RPMI8226 (cell line): ENCODE results near the gene CCNA1.

Experiments used
- DNase-seq: peaks from one replicate; pipeline ENCODE4 v3.0.0-alpha.2; 2015

CCNA1 gene

DNA sequence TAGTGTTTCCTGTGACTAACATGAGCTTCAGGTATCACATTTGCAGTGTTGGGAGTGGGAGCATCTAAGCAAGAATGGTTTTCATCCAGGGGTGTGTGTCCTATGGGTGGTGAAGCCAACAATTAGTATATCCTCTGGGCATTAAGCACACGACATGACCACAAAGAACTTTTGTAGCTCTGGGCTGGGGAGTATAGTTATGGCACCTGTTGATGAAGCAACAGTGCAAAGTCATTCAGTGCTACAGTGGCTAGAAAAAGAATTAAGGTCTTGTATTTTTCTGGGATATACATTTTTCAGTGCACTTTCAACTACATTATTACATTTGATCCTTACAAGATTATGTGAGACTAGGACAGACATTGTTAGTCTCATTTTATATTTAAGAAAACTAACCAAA is 21.8 kb downstream of the CCNA1 start:
- no peak for DNase-seq

DNA sequence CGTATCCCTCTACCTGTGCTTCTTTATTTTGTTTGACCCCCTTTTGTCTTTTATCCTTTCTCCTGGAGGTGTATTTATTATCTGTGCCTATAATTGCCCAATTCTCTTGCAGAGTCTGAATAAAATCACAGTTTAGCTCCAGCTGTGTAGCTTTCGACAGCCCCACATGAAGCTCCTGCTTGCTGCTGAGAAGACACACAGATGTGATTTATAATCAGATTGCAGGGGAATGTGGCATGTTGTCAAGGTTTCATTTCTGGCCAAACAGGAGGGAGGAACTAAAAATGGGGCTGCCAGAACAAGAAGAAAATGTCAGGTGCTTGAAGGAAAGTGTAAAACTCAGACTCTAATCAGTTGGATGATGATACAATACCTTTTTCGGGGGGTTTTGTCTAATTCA is 22.7 kb downstream of the CCNA1 start:
- DNase-seq = no peak

DNA sequence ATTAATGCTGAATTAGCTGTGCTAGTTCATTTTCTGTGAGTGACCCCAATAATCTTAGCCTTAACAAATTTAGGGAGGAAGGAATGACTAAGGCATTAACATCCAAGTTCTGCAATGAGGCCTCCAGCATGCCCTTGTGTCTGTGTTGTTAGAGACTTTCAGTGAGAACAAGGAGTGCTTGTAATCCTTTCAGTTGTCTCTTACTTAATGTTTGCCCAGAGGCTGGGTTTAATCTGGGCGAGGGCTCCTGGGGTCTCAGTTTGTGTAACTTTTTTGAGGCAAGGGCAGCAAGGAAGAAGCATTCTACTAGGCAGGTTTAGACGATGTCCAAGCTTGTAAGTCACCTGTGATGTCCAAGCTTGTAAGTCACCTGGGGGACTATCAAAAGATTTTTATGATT is 24.3 kb downstream of the CCNA1 start:
- no peak for DNase-seq

DNA sequence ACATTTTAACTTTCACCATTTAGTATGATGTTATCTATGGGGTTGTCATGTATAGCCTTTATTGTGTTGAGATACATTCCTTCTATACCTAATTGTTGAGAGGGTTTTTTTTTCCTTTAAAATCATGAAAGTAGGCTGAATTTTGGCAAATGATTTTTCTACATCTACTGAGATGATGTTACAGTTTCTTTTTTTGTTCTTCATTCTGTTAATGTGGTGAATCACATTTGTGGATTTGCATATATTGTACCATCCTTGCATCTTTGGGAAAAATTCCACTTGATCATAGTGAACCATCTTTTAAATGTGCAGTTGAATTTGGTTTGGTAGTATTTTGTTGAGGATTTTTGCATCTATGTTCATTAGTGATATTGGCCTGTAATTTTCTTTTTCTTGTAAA is 29.2 kb downstream of the CCNA1 start:
- DNase-seq = no peak

DNA sequence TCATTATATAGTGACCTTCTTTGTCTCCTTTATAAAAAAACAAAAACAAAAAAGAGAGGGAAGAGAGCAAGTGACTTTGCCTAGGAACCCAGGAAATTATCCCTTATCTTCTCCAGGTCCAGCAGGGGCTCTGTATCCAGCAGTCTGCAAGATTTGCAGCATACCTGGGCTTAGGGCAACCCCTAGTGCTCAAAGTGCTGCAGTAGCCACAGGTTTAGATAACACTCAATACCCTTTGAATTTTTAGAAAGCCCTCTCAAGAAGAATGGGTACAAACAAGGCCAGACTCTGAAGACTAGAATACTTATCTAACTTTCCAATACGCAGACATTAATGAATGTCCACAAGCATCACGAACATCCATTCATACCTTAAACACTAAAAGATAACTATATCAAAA is 43.2 kb downstream of the CCNA1 start:
- no peak for DNase-seq

DNA sequence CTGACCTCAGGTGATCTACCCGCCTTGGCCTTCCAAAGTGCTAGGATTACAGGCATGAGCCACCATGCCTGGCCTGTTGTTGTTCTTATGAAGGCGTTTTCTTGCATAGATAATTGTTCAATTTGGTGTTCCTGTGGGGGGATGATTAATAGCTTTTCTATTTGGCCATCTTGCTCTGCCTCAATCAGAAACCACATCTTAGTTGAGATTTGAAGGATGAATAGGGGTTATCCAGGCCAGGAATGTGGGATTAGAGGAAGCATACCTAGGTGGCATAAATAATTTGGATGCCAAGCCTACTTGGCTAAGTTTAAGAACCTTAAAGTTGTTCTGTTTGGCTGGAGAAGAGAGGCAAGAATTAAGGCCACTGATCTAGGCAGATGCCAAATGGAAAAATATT is 44.4 kb downstream of the CCNA1 start:
- no peak for DNase-seq

DNA sequence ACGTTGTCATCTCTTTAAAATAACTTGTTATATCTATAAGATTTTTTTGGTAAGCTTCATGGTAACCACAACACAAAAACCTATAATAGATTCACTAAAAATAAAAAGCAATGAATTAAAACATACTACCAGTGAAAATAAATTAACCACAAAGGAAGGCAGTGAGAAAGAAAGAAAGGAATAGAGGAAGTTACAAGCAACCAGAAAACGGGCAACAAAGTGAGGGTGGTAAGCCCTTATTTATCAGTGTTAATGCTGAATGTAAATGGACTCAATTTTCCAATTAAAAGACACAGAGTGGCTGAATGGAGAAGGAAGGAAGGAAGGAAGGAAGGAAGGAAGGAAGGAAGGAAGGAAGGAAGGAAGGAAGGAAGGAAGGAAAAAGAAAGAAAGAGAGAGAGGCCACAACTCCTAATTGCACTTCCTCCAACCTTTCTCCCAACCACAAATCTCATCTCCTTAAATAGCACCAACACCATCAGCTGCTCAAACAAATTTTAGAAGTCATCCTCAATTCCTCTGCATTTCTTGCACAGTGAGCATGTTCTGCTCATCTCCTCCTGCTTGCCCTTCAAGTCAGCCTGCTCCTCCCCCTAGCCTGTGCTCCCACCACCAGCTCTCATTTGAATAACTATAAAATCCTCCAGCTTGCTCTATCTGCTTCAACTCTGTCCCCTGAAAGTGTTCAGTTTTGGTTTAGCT is 48.6 kb downstream of the CCNA1 start:
- peak; percentile 2 for DNase-seq

DNA sequence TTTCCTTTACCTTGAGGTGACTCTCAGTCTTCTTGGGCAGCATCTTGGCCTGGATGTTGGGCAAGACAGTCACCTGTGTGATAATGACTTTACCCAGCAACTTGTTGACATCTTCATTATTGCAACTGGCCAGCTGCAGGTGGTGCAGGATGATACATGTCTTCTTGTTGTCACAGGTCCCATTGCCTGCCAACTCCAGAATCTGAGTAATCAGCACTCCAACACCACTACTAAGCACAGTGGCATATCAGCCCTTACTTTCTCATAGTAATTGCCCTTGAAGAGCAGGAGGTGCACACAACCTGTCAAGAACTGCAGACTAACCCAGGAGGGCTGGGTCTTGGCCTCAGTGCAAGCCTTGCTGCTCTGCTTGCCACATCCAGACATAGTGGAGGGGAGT is 57.8 kb downstream of the CCNA1 start:
- DNase-seq = no peak
